Right lobe of liver (tissue), 4 donors: ENCODE measurements around the gene RBM38.

Source experiments
- POLR2A ChIP-seq: fragments of 450-650 bp; IDR thresholded peaks from one replicate; pipeline ENCODE4 v1.6.1; 2017; ENCODE audit warnings: antibody characterized with exemption, mild to moderate bottlenecking
- TF ChIP-seq, protein P1 (sequence below), 4 donors: fragments of 200-600 bp in 3 of 4; fragments of 450-650 bp in 1 of 4; IDR thresholded peaks; one replicate each; pipeline versions ENCODE4 v1.5.1 to v1.8.0; 2016 to 2022; ENCODE audit warnings: antibody characterized with exemption in 4 of 4, mild to moderate bottlenecking in 2 of 4
- donor health status: DM: no; HTN: no; CAD: no.
- donor health status: DM: no; HTN: no; CAD: no.
- donor health status: DM: no; HTN: yes; CAD: no.

GRCh38 chr20:57426831-57427230 lies 35.6 kb downstream of the RBM38 start:
- TF ChIP-seq, protein P1, sequence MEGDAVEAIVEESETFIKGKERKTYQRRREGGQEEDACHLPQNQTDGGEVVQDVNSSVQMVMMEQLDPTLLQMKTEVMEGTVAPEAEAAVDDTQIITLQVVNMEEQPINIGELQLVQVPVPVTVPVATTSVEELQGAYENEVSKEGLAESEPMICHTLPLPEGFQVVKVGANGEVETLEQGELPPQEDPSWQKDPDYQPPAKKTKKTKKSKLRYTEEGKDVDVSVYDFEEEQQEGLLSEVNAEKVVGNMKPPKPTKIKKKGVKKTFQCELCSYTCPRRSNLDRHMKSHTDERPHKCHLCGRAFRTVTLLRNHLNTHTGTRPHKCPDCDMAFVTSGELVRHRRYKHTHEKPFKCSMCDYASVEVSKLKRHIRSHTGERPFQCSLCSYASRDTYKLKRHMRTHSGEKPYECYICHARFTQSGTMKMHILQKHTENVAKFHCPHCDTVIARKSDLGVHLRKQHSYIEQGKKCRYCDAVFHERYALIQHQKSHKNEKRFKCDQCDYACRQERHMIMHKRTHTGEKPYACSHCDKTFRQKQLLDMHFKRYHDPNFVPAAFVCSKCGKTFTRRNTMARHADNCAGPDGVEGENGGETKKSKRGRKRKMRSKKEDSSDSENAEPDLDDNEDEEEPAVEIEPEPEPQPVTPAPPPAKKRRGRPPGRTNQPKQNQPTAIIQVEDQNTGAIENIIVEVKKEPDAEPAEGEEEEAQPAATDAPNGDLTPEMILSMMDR (IDR thresholded peaks at IDR 0.05), result no peak
- no peak for TF ChIP-seq POLR2A
